Epithelial cell of esophagus (primary cell): Measurements from ENCODE around the gene RNF145.

Experiments used
- DNase-seq: peaks from one replicate; pipeline ENCODE4 v3.0.0; 2010; ENCODE audit warnings: low read depth
- H3K4me3 ChIP-seq: 2 replicates; pipeline ENCODE4 v1.5.1; 2011; ENCODE audit warnings: mild to moderate bottlenecking, low read length, control low read depth
- CTCF ChIP-seq: IDR thresholded peaks from 2 replicates; pipeline ENCODE4 v1.5.1; 2011; ENCODE audit warnings: low read depth, mild to moderate bottlenecking, low read length, control low read depth, inconsistent platforms; ENCODE audit not compliant: insufficient read depth; ENCODE audit errors: missing control alignments

The RNF145 gene

GRCh38 chr5:159190170-159190569 lies 19.2 kb downstream of the RNF145 start:
- H3K4me3 ChIP-seq, result no peak overlapping the region
- no peak for DNase-seq
- no peak for TF ChIP-seq CTCF

GRCh38 chr5:159189310-159189709 lies 20.0 kb downstream of the RNF145 start:
- TF ChIP-seq CTCF, result no peak
- DNase-seq, result peak; percentile 28
- H3K4me3 ChIP-seq, result no peak overlapping the region

- no peak overlapping the region for H3K4me3 ChIP-seq
- TF ChIP-seq CTCF, result no peak
- no peak for DNase-seq
Measured at GRCh38 chr5:159187719-159188118, 21.6 kb downstream of the RNF145 start.

- no peak for TF ChIP-seq CTCF
- peak; percentile 89 for DNase-seq
- no peak overlapping the region for H3K4me3 ChIP-seq
Measured at GRCh38 chr5:159186319-159186718, 23.0 kb downstream of the RNF145 start.

GRCh38 chr5:159185773-159186172 lies 23.6 kb downstream of the RNF145 start:
- no peak for DNase-seq
- no peak for TF ChIP-seq CTCF
- H3K4me3 ChIP-seq, result no peak overlapping the region

GRCh38 chr5:159184858-159185381 lies 24.4 kb downstream of the RNF145 start:
- H3K4me3 ChIP-seq, result no peak overlapping the region
- no peak for TF ChIP-seq CTCF
- DNase-seq, result peak; percentile 70

GRCh38 chr5:159184236-159184635 lies 25.1 kb downstream of the RNF145 start:
- H3K4me3 ChIP-seq, result no peak overlapping the region
- TF ChIP-seq CTCF, result no peak
- no peak for DNase-seq
